ENCODE measurements around the gene WWOX.

WWOX gene

DNA sequence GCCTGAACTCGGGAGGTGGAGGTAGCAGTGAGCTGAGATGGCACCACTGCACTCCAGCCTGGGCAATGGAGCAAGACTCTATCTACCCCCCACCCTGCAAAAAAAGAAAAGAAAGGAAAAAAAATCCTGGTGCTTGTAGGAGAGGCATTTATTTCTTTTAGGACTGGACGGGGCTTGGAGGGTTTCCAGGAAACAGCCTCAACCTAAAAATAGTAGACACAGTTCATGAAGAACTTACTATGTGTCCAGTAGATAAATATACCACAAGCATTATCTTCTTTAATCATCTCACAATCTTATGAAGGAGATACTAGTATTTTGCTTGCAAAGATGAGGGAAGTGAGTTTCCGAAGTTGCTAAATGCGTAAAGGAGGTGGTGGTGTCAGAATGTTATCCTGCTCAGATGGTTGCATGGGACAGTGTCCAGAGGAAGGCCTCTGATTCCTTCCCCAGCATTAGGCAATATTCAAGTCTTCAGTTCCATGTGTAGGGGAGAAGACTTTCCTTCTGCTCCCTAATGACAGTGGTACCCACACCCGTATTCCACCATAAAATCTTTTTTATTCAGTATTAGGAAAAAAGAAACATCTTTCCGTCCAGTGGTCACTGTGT lies 263.2 kb downstream of the WWOX start:
- no peak for DNase-seq (ENCODE audit: low read depth)

GRCh38 chr16:78363843-78364555 lies 264.5 kb downstream of the WWOX start:
- no peak for DNase-seq (ENCODE audit: low read depth)

DNA sequence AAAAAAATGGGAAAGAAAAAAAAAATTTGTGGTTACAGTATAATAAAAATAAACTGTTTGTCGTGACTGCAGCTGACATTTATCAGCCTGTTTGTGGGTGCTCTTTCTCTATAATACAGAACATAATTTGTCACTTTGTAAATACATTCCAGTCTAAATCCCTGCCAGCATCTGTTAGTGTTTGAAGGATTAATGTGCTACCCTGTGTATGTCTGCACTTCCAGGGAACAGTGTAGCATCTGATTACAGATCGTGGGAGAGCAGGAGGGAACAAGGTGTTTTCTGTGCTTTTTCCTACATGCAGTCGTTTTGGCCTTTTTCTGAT lies 265.1 kb downstream of the WWOX start:
- no peak for DNase-seq (ENCODE audit: low read depth)

DNA sequence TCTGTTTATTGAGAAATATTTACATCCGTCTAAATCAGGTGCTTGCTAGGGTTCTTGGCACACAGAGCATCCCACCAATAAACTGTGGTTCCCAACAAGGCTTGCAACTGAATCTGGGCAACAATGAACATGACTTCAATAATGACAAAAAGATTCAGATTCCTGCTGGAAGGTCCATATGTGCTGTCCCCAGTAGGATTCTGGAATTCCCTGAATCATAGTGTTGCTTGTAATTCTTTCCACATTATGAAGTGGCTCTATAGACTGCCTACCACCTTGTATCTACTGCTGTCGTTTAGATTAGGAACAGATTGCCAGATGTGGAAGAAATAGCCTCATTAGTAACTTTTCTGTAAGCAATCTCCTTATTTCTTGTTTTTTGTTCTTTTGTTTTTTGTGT lies 265.9 kb downstream of the WWOX start:
- DNase-seq (ENCODE audit: low read depth): no peak

GRCh38 chr16:78368121-78369102 lies 269.0 kb downstream of the WWOX start:
- DNase-seq (ENCODE audit: low read depth): no peak

DNA sequence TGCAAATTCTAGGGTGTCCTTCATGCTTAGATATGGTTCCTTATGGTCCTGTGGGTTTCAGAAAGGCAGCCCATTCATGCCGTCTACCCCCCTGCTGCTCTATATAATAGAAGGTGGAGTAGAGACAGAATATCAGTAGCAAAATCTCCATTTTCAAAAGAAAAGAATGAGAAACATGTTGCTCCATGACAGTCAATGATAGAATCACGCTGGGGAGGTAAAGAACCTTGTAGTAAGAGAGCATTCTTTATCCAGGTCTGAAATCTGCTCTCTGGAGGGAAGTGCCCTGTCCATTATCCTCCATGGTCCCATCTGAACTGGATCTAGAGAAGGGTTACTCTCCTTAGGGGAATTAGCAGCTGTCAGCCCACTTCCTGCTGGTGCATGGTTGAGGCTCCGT lies 272.8 kb downstream of the WWOX start:
- no peak for DNase-seq (ENCODE audit: low read depth)

DNA sequence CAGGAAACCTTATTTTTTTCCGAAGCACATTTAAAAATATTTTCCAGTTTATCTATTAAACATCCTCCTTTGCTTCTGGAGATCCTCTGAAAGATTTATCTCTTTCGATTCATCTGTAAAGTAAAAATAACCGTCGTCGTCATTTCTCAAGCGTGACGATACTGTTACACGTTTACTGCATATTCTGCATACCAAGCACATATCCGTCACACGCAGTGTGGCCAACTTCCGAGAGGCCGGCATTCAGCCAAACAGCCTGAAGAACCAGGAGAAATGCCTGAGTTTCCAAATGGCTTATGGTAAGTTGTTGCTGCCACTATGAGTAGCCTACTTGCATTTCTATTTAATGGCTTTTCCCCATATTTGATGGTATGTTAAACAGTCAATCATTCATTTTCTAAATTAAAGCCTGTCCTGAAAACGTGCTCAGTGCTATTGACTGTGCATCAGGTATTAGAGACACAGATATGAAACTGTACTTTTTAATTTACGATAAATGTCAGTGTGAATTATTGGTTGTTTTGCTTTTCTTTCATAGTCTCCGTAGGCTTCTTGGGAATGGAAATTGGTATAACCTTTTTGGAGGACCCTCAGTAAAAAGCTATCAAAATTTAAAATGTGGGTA lies 275.7 kb downstream of the WWOX start:
- no peak for DNase-seq (ENCODE audit: low read depth)

GRCh38 chr16:78376452-78376851 lies 277.0 kb downstream of the WWOX start:
- no peak for DNase-seq (ENCODE audit: low read depth)

GRCh38 chr16:78377312-78377711 lies 277.9 kb downstream of the WWOX start:
- DNase-seq (ENCODE audit: low read depth): no peak

DNA sequence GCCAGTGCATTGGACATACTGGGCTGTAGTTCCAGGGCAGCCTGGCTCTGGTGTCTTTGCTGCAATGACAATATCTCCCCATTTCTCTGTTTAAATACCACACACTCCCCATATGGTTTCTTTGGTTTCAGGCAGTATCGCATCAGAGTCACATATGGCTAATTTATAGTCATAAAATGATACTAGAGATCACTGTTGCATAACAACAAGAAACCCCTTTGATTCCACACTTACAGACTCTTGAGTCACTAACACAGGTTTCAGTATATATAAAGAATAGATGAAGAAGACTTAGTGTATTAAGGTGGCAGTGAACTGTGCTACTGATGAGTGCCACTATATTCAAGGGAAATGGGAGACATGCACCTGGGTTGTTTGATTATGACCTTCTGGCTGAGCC lies 281.6 kb downstream of the WWOX start:
- DNase-seq (ENCODE audit: low read depth): no peak

- no peak for DNase-seq (ENCODE audit: low read depth)
Measured at GRCh38 chr16:78383118-78383517, 283.7 kb downstream of the WWOX start.

- no peak for DNase-seq (ENCODE audit: low read depth)
Measured at GRCh38 chr16:78385086-78385805, 285.8 kb downstream of the WWOX start.

- no peak for DNase-seq (ENCODE audit: low read depth)
Measured at GRCh38 chr16:78386557-78387324, 287.3 kb downstream of the WWOX start.

DNA sequence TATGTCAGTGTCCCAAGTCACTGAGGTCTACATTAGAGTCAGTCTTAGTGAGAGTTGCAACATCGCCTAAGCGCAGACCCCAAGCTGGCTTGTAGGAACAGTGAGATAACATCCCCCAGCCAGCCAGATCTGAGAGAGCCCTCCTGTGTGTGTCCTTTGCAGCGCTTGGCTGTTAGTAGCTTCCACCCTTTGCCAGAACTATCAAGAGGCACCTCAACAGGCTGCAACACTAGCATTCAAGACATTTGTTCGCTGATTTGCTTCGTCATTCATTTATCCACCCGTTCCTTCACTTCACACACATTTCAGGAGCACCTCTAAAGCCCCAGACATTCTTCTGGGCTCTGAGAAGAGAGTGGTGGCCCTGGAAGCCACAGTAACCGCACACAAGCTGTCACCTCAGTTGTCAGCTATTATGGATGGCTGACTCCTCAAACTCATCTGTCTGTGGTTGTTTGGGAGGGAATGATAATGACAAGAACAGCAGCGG lies 289.6 kb downstream of the WWOX start:
- no peak for DNase-seq (ENCODE audit: low read depth)

- no peak for DNase-seq (ENCODE audit: low read depth)
Measured at GRCh38 chr16:78390092-78390491, 290.6 kb downstream of the WWOX start.

GRCh38 chr16:78390508-78391324 lies 291.3 kb downstream of the WWOX start:
- DNase-seq (ENCODE audit: low read depth): no peak

GRCh38 chr16:78392585-78393195 lies 293.2 kb downstream of the WWOX start:
- DNase-seq (ENCODE audit: low read depth): no peak

- DNase-seq (ENCODE audit: low read depth): no peak
Measured at GRCh38 chr16:78395035-78395434, 295.6 kb downstream of the WWOX start.

GRCh38 chr16:78396046-78396445 lies 296.6 kb downstream of the WWOX start:
- DNase-seq (ENCODE audit: low read depth): no peak

- no peak for DNase-seq (ENCODE audit: low read depth)
Measured at GRCh38 chr16:78396673-78397072, 297.2 kb downstream of the WWOX start.

Data from activated T-helper 1 cell treated with Interleukin-2 at 50 U/mL for 16 hours (primary cell).